Upper lobe of left lung (tissue), 6 donors: Measurements from ENCODE around the gene NACC2. TPM values are rescaled to one million over a fixed set of nuclear protein-coding genes. Genes with fewer than 3 reads are reported as not detected.

Source experiments
- ATAC-seq, 2 donors: fragments of 200-7000 bp; cut with Tn5 transposase; one replicate each; pipeline ENCODE4 v1.9.1; 2022; ENCODE audit warnings: mild to moderate bottlenecking in 2 of 2, moderate library complexity in 2 of 2; ENCODE audit not compliant: low FRiP score in 2 of 2
- DNase-seq, 2 donors: peaks; one replicate each; pipeline ENCODE4 v3.0.0-alpha.2; 2019 to 2020
- H3K27ac ChIP-seq, 4 donors: fragments of 200-600 bp; sonication (generic); one replicate each; pipeline ENCODE4 v1.5.1; 2016 to 2019
- H3K27me3 ChIP-seq, 4 donors: fragments of 200-600 bp; sonication (generic); one replicate each; pipeline ENCODE4 v1.5.1; 2017 to 2019
- H3K36me3 ChIP-seq, 4 donors: fragments of 200-600 bp; sonication (generic); one replicate each; pipeline ENCODE4 v1.5.1; 2016 to 2019
- H3K4me1 ChIP-seq, 4 donors: fragments of 200-600 bp; sonication (generic); one replicate each; pipeline ENCODE4 v1.5.1; 2018 to 2019
- H3K4me3 ChIP-seq, 4 donors: fragments of 200-600 bp; sonication (generic); one replicate each; pipeline ENCODE4 v1.5.1; 2017 to 2019; ENCODE audit warnings: mild to moderate bottlenecking in 2 of 4, moderate library complexity in 1 of 4
- H3K9me3 ChIP-seq, 4 donors: fragments of 200-600 bp; sonication (generic); one replicate each; pipeline ENCODE4 v1.5.1; 2018 to 2019
- EP300 ChIP-seq, 4 donors: sonication (generic); formaldehyde crosslinking; IDR thresholded peaks; one replicate each; pipeline ENCODE4 v1.5.1; 2017; ENCODE audit warnings: antibody characterized with exemption in 4 of 4, control low read depth in 2 of 4
- POLR2A ChIP-seq, 4 donors: fragments of 450-650 bp; IDR thresholded peaks; one replicate each; pipeline ENCODE4 v1.5.1; 2016 to 2017; ENCODE audit warnings: antibody characterized with exemption in 4 of 4, mild to moderate bottlenecking in 2 of 4
- POLR2AphosphoS5 ChIP-seq, 2 donors: sonication (generic); formaldehyde crosslinking; IDR thresholded peaks; one replicate each; pipeline ENCODE4 v1.5.1; 2017; ENCODE audit warnings: antibody characterized with exemption in 2 of 2
- WGBS, 2 donors: methylation state at CpG; one replicate each; pipeline ENCODE4 v1.1.5; 2017 to 2018; 5-methylcytosine and 5-hydroxymethylcytosine counted together
- total RNA-seq, 6 donors: library from RNA; depleted of rRNA in 4 of 6; stranded (reverse); fragments of >200 nt in 4 of 6; gene quantifications; one replicate each; pipeline versions ENCODE4 v1.1.0 to v1.2.1, GENCODE V29; 2016 to 2021
- TF ChIP-seq, protein P1 (sequence below), 6 experiments: fragments of 450-650 bp in 4 of 6; fragments of 200-600 bp in 2 of 6; sonication (generic) in 2 of 6; IDR thresholded peaks; one replicate each; pipeline ENCODE4 v1.5.1; 2016 to 2019; ENCODE audit warnings: antibody characterized with exemption in 6 of 6
- donor health status: DM: no; HTN: no; CAD: no; lungs with moderate emphysema.
- donor health status: DM: no; HTN: yes; CAD: no; lungs with severe emphysema.

The NACC2 gene
- total RNA-seq, 6 donors from 2014 or later, result 16.8 to 38.4 (median 31.3) TPM

DNA sequence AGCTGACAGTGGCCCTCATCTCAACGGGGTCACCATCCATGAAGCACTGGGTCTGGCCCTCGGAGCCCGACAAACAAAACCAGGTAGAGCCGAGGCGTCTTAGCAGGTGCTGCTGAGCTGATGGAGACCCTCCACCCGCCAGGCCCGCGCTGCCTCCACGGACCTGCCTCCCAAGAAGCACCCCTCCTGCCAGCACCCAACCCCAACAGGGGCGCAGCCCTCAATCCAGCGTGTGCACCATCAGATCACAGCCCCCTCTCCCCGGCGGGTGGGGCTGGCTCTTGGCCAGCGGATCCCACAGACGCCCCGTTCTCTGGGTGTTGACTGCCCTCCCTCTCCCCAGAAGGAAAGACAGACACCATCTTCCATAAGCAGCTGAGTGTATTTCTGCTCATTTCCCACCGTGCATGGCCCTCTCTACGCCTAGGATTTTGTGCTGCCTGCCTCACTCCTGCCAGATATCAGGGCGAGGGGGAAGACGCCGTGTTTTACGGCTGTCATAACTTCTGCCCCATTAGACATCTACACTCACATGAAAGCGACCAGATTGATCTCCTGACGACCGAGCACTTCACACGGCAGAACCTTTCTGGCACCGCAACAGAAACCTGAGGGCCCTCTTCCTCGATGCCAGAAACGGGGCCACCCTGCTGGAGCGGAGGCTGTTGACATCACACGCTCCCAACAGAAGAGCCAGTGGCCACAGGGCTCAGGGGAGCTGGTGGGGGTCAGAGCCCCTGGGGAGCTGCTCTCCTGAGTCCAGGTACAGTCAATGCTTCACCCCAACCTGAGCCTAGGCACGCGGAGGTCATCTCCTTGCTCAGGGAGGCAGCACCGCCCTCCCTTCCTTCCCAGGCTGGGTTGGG is 12.4 kb downstream of the NACC2 start:
- DNase-seq (peak in 1 of 2 donors; percentile 72), ATAC-seq (no peak)
- peaks cover 0 to 5% (median 0%) of the 10 kb centered on the region in 4 donors for H3K36me3 ChIP-seq
- no peak overlapping the region for H3K4me3 ChIP-seq
- TF ChIP-seq, protein P1, sequence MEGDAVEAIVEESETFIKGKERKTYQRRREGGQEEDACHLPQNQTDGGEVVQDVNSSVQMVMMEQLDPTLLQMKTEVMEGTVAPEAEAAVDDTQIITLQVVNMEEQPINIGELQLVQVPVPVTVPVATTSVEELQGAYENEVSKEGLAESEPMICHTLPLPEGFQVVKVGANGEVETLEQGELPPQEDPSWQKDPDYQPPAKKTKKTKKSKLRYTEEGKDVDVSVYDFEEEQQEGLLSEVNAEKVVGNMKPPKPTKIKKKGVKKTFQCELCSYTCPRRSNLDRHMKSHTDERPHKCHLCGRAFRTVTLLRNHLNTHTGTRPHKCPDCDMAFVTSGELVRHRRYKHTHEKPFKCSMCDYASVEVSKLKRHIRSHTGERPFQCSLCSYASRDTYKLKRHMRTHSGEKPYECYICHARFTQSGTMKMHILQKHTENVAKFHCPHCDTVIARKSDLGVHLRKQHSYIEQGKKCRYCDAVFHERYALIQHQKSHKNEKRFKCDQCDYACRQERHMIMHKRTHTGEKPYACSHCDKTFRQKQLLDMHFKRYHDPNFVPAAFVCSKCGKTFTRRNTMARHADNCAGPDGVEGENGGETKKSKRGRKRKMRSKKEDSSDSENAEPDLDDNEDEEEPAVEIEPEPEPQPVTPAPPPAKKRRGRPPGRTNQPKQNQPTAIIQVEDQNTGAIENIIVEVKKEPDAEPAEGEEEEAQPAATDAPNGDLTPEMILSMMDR (IDR thresholded peaks at IDR 0.05), result no peak
- TF ChIP-seq POLR2AphosphoS5 (IDR thresholded peaks at IDR 0.05) (no peak), EP300 (IDR thresholded peaks at IDR 0.05) (no peak), POLR2A (IDR thresholded peaks at IDR 0.05) (no peak)
- no peaks in the 10 kb centered on the region for H3K27me3 ChIP-seq
- H3K9me3 ChIP-seq, result no peaks in the 10 kb centered on the region
- WGBS, 2 donors, result 78 to 82% methylated on average over 20 to 32 of the region's 34 CpGs
- peaks cover 48 to 82% (median 62%) of the 10 kb centered on the region in 4 donors for H3K4me1 ChIP-seq
- no peak overlapping the region for H3K27ac ChIP-seq

DNA sequence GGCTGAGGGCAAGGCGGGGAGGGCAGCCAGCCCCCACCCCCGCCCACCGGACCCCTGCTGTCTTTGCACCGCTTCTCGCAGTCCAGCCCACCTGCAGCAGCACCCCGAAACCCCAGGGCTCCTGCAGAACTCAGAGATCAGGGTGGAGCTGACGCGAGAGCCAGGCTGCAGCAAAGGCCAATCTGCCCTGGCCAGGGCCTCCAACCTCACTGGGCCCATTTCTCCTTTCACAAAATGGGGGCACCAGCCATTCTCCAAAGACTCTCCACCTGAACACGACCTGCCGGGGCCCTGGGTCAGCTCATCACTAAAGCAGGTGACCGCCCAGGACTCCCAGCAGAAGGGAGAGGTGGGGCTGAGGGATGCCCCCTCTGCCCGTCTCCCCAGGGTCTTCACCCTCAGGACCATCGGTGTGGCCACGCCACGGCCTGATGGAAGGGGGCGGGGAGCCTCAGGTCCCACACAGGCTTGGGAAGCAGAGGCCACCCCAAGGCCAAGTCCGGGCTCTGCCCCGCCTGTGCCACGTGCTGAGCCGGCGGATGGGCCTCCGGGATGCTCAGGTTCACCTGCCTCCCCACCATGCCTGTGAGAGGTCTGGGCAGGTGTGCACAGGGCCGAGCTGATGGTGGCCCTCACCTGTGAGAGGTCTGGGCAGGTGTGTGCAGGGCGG is 13.1 kb downstream of the NACC2 start:
- 89 to 90% methylated on average over 2 to 23 of the region's 24 CpGs for WGBS, 2 donors
- Histone ChIP-seq H3K4me1 (peaks cover 44 to 74% (median 57%) of the 10 kb centered on the region in 4 donors), H3K4me3 (no peak overlapping the region)

DNA sequence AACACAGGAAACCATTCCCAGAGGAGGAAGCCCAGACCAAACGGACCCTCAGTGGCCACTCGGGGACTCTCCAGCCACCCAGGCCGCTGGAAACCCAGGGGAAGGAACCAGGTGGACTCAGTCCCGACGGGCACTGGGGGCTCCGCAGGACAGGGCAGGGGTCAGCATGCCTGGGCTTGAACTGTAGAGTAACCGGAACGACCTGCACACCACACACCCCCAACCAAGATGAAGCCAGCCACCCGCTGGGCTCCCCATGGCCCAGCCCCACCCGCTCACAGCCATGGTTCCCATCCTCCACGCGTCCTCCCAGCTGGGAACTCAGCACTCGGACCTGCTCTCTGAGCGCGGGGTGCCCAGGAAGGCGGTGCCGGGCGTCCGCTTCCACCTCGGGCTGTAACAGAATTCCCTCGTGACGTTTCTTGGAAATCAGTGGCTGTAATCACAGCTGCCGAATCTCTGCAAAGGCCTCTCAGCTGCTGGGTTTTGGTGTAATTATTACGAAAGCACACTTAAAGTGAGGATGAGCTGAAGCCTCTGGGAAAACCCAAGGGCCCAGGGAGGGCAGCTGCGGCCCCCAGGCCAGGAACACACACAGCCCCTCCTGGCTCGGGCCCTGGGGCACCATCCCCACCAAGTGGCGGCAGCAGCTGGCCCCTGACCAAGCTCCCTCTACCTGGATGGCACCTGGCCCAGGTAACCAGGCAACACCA is 13.8 kb downstream of the NACC2 start:
- TF ChIP-seq POLR2AphosphoS5 (IDR thresholded peaks at IDR 0.05), result peak in 1 of 2 donors; percentile 18
- TF ChIP-seq, protein P1 (IDR thresholded peaks at IDR 0.05), result no peak
- no peak for ATAC-seq
- Histone ChIP-seq H3K4me1 (peaks cover 39 to 69% (median 50%) of the 10 kb centered on the region in 4 donors), H3K27ac (peak overlapping the region; percentile 6 to 55 (median 27)), H3K4me3 (no peak overlapping the region), H3K9me3 (no peaks in the 10 kb centered on the region), H3K27me3 (no peaks in the 10 kb centered on the region), H3K36me3 (peaks cover 0 to 5% (median 0%) of the 10 kb centered on the region in 4 donors)
- WGBS, 2 donors, result 60 to 72% methylated on average over 23 to 25 of the region's 27 CpGs
- DNase-seq, result peak; percentile 47 to 79

More for the DNA sequence above, 13.1 kb downstream of the NACC2 start:
- no peak for TF ChIP-seq POLR2A (IDR thresholded peaks at IDR 0.05)
- peaks cover 0 to 5% (median 0%) of the 10 kb centered on the region in 4 donors for H3K36me3 ChIP-seq
- H3K27me3 ChIP-seq, result no peaks in the 10 kb centered on the region
- ATAC-seq (no peak), DNase-seq (peak in 1 of 2 donors; percentile 81)
- no peaks in the 10 kb centered on the region for H3K9me3 ChIP-seq
- peak overlapping the region; percentile 6 to 55 (median 27) for H3K27ac ChIP-seq

DNA sequence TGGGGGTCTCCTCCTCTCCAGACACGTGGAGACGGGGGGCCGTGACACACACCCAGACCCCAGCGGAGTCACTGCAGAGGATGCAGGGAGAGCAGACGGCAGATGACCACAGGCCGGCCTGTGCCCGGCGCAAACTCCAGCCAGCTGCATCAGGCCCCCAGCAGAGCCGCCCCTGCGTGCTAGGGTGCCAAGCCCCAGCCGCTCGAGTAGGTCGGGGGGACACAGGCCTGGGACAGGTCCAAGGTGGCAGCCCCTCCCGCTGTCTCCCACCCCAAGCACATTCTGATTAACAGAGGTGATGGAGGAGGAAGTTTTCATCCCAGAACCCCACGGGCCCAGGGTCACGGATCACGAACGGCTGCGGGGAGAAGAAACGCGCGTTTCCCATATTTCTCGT is 14.4 kb downstream of the NACC2 start:
- peak overlapping the region in 1 of 4 donors; percentile 55 for H3K27ac ChIP-seq
- peak in 1 of 2 donors; percentile 78 for DNase-seq
- 82 to 87% methylated on average over 5 to 23 of the region's 23 CpGs for WGBS, 2 donors
- ATAC-seq, result no peak
- no peak overlapping the region for H3K4me3 ChIP-seq
- peaks cover 35 to 68% (median 45%) of the 10 kb centered on the region in 4 donors for H3K4me1 ChIP-seq
- H3K36me3 ChIP-seq, result peaks cover 0 to 5% (median 0%) of the 10 kb centered on the region in 4 donors
- no peaks in the 10 kb centered on the region for H3K27me3 ChIP-seq
- no peaks in the 10 kb centered on the region for H3K9me3 ChIP-seq
- TF ChIP-seq POLR2A (IDR thresholded peaks at IDR 0.05) (no peak), POLR2AphosphoS5 (IDR thresholded peaks at IDR 0.05) (no peak), EP300 (IDR thresholded peaks at IDR 0.05) (no peak)
- TF ChIP-seq, protein P1 (IDR thresholded peaks at IDR 0.05), result no peak

DNA sequence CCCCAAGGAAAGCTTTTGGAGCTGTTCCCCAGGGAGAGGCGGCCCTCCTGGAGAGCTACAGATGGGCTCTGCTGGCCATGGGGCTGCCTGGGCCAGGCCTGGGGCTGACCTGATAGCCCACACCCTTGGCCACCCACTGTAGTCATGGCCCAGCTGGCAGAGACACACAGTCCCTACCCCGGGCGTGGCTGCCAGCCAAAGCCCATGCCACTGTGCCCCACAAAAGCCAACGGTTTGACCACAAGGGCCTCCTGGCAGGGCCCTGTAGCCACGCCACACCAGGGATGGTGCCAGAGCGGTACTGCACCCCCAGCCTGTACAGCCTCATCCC is 15.2 kb downstream of the NACC2 start:
- Histone ChIP-seq H3K4me3 (no peak overlapping the region), H3K36me3 (peaks cover 0 to 7% (median 3%) of the 10 kb centered on the region in 4 donors), H3K27me3 (no peaks in the 10 kb centered on the region), H3K27ac (peak overlapping the region in 3 of 4 donors; percentile 38 to 58 (median 47)), H3K4me1 (peaks cover 35 to 60% (median 42%) of the 10 kb centered on the region in 4 donors), H3K9me3 (no peaks in the 10 kb centered on the region)
- 47 to 70% methylated on average over 5 to 6 of the region's 6 CpGs for WGBS, 2 donors
- ATAC-seq, result no peak
- TF ChIP-seq, protein P1 (IDR thresholded peaks at IDR 0.05), result no peak
- TF ChIP-seq EP300 (IDR thresholded peaks at IDR 0.05), result no peak
- peak in 1 of 2 donors; percentile 68 for DNase-seq
